LNCaP clone FGC (cell line): Measurements from ENCODE around the gene CELF1.

Source experiments
- DNase-seq: peaks from one replicate; pipeline ENCODE4 v3.0.0-alpha.2; 2011; ENCODE audit warnings: low read depth
- H3K4me3 ChIP-seq: 2 replicates; pipeline ENCODE4 v1.5.1; 2011; ENCODE audit warnings: mild to moderate bottlenecking, low read depth, low read length, control low read depth
- TF ChIP-seq, protein P1 (sequence below): IDR thresholded peaks from 2 replicates; pipeline ENCODE4 v1.5.1; 2012; ENCODE audit warnings: mild to moderate bottlenecking; ENCODE audit not compliant: control insufficient read depth, insufficient read depth; ENCODE audit errors: extremely low read depth

The CELF1 gene

DNA sequence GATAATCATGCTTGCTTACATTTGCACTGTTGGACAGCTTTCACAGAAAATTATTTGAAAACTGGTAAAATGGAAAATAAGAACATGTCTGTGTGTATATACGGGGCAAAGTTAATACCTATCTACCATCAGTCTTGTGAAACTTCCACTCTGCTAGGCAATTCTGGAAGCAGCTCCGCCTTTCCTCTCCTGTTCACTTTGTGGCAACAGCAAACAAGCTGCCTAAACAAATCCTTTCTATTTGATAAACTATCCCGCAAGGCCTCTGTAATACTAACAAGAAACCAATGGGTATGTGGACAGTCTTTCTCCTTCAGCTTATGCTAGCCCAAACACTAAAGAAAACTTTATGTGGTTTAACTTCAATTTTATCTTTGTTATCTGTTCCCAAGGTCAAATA is 64.8 kb downstream of the CELF1 start:
- DNase-seq, result no peak
- no peak overlapping the region for H3K4me3 ChIP-seq
- TF ChIP-seq, protein P1, sequence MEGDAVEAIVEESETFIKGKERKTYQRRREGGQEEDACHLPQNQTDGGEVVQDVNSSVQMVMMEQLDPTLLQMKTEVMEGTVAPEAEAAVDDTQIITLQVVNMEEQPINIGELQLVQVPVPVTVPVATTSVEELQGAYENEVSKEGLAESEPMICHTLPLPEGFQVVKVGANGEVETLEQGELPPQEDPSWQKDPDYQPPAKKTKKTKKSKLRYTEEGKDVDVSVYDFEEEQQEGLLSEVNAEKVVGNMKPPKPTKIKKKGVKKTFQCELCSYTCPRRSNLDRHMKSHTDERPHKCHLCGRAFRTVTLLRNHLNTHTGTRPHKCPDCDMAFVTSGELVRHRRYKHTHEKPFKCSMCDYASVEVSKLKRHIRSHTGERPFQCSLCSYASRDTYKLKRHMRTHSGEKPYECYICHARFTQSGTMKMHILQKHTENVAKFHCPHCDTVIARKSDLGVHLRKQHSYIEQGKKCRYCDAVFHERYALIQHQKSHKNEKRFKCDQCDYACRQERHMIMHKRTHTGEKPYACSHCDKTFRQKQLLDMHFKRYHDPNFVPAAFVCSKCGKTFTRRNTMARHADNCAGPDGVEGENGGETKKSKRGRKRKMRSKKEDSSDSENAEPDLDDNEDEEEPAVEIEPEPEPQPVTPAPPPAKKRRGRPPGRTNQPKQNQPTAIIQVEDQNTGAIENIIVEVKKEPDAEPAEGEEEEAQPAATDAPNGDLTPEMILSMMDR, result no peak

- H3K4me3 ChIP-seq, result no peak overlapping the region
- no peak for DNase-seq
- TF ChIP-seq, protein P1, result no peak
Observed at GRCh38 chr11:47487421-47487820, 65.5 kb downstream of the CELF1 start.

DNA sequence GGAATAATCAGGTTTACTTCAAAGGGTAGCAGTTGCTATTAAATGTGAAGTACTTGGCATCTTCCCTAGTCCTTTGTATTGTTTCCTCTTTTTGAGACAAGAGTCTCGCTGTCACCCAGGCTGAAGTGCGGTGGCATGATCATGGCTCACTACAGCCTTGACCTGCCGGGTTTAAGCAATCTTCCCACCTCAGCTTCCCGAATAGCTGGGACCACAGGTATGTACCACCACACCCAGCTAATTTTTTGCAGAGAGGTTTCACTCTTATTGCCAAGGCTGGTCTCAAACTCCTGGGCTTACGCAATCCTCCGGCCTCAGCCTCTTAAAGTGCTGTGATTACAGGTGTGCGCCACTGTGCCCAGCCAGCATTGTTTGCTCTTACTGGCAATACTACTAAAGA is 67.8 kb downstream of the CELF1 start:
- DNase-seq, result no peak
- no peak overlapping the region for H3K4me3 ChIP-seq
- TF ChIP-seq, protein P1, result no peak

DNA sequence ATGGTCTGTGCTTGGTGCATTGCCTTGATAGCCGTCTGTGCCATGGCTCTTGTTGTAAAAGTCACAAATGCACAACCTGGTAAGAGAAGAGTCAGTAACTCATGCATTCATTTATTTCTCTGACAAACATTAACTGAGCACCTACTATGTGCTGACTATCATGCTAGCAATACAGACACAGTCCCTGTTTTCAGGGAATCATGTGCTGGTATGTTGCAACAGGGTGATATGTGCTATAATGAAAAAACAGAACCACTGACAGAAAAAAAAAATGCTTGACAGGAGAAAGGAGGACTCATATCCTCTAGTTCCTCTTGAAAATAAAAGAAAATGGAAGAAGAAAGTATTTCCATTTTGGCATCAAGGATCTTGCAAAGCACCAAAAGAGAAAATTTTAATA is 69.5 kb downstream of the CELF1 start:
- H3K4me3 ChIP-seq, result no peak overlapping the region
- DNase-seq, result no peak
- TF ChIP-seq, protein P1, result no peak

DNA sequence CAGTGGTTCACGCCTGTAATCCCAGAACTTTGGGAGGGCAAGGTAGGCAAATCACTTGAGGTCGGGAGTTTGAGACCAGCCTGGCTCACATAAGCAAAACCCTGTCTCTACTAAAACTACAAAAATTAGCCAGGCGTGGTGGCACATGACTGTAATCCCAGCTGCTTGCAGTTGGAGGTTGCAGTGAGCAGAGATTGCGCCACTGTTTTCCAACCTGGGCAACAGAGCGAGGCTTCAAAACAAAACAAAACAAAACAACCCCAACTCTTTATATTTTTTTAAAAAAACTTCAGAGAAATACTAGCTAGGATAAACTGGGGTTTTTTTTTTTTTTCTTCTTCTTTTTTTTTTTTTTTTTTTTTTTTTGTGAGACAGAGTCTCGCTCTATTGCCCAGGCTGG is 72.2 kb downstream of the CELF1 start:
- DNase-seq, result no peak
- no peak overlapping the region for H3K4me3 ChIP-seq
- TF ChIP-seq, protein P1, result no peak

GRCh38 chr11:47478651-47479329 is 74.1 kb downstream of the CELF1 start:
- TF ChIP-seq, protein P1, result no peak
- DNase-seq, result no peak
- no peak overlapping the region for H3K4me3 ChIP-seq

DNA sequence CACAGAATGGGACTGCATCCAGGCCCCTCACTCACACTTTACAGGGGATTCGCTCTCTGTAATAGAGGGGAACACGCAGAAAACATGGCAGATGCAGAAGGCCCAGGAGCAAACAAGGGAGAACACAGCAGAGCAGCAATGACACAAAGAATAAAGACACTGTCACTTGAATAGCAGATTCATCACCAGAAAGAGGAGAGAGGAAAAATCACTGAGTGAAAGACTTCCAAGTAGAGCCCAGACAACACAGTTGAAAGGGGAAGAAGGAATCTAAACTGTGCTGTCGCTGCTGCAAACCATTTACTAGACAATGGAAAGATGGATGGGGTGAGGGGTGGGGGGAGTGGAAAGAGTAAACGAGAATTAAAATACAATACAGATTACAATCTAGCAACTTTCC is 75.2 kb downstream of the CELF1 start:
- TF ChIP-seq, protein P1, result no peak
- H3K4me3 ChIP-seq, result no peak overlapping the region
- no peak for DNase-seq
